GM21717 (cell line): ENCODE measurements around the gene TMEM80.
"Not testable (repeated sequence)": the region's sequence is repeated elsewhere in the genome, so short reads cannot be mapped to it uniquely, and the experiment has no call there.

Source experiments
- ATAC-seq: cut with Tn5 transposase; IDR thresholded peaks from one replicate; pipeline ENCODE4 v1.9.1; 2021; ENCODE audit warnings: mild to moderate bottlenecking, moderate library complexity; ENCODE audit not compliant: unreplicated experiment

TMEM80 gene

DNA sequence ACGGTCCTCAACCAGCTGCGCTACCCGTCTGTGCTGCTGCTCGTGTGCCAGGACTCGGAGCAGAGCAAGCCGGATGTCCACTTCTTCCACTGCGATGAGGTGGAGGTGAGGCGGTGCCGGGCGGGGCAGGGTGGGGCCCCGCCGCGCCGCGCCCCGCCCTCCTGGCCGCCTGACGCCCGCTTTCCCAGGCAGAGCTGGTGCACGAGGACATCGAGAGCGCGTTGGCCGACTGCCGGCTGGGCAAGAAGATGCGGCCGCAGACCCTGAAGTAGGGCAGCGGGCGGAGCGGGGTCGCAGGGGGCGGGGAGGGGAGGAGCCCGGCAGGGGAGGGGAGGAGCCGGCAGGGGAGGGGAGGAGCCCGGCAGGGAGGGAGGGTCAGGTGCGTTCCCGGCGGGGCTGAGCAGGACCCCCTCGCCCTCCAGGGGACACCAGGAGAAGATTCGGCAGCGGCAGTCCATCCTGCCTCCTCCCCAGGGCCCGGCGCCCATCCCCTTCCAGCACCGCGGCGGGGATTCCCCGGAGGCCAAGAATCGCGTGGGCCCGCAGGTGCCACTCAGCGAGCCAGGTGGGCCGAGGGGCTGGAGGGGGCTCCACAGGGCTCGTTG, 25.1 kb downstream of the TMEM80 start:
- ATAC-seq, result no peak

DNA sequence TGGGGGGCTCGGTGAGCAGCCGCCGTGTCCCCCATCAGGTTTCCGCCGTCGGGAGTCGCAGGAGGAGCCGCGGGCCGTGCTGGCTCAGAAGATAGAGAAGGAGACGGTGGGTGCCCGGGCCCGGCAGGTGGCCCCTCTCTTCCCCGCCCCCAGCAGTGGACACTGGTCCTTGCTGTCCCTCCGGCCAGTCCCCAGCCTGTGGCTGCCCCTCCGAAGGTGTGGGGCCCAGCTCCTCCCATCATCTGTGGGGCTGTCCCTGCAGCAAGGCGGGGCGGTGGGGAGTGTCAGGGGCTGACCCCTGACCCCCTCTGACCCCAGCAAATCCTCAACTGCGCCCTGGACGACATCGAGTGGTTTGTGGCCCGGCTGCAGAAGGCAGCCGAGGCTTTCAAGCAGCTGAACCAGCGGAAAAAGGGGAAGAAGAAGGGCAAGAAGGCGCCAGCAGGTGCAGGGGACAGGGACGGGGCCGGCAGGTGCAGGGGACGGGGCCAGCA, 25.7 kb downstream of the TMEM80 start:
- ATAC-seq, result no peak

DNA sequence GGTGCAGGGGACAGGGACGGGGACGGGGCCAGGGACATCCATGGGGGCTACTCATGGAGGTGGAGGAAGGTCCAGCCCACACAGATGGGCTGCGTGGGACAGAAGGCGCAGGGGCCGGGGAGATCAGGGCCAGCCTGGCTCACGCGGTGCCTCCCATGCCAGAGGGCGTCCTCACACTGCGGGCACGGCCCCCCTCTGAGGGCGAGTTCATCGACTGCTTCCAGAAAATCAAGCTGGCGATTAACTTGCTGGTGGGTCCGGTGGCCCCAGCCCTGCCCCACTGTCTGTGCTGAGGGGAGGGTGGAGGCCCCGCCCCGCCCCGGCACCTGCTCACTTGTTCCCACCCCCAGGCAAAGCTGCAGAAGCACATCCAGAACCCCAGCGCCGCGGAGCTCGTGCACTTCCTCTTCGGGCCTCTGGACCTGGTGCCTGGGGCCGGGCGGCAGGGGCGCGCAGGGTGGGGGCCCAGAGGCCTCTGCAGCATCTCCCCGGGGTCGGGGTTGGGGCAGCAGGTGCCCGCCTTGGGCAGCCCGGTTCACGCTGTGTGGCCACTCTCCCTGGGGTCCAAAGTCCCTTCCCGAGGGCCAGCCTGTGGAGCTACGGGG, 26.2 kb downstream of the TMEM80 start:
- no peak for ATAC-seq

DNA sequence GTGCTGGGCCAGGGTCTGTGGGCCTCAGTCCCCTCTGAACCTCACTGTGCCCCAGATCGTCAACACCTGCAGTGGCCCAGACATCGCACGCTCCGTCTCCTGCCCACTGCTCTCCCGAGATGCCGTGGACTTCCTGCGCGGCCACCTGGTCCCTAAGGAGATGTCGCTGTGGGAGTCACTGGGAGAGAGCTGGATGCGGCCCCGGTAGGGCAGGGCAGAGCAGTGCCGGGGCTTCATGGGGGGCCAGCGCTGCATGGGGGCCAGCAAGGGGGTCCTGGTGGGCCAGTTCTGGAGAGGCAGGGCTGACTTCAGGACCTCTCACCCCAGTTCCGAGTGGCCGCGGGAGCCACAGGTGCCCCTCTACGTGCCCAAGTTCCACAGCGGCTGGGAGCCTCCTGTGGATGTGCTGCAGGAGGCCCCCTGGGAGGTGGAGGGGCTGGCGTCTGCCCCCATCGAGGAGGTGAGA, 26.8 kb downstream of the TMEM80 start:
- ATAC-seq, result no peak

DNA sequence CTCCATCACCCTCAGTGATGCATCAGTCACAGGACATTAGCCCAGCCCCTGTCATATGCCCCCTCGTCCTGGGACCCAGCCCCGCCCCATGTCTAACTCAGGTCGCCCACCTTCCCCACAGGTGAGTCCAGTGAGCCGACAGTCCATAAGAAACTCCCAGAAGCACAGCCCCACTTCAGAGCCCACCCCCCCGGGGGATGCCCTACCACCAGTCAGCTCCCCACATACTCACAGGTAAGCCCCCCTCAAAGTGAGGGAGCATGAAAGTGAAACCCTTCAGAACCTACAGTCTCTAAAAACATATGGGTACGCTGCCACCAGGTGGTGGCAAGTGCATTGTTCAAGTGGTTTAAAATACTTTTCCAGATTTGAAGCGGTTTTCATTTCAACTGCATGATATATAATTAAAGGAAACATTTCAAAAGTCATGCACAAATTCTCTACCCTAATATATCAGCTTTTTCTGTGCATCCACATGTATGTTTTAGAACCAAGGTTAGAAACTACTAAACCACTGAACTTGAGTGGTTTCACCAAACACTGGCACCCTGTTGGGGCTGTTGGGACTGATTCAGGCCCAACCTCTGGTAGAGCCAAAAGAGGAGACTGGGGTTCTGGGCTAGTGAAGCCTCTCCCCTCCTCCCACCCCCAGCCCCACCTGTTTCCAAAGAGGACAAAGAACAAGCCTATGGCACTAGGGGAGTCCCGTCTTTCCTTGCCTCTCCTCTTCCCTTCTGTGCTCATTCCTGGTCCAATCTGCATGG, 27.7 kb downstream of the TMEM80 start:
- ATAC-seq, result no peak

DNA sequence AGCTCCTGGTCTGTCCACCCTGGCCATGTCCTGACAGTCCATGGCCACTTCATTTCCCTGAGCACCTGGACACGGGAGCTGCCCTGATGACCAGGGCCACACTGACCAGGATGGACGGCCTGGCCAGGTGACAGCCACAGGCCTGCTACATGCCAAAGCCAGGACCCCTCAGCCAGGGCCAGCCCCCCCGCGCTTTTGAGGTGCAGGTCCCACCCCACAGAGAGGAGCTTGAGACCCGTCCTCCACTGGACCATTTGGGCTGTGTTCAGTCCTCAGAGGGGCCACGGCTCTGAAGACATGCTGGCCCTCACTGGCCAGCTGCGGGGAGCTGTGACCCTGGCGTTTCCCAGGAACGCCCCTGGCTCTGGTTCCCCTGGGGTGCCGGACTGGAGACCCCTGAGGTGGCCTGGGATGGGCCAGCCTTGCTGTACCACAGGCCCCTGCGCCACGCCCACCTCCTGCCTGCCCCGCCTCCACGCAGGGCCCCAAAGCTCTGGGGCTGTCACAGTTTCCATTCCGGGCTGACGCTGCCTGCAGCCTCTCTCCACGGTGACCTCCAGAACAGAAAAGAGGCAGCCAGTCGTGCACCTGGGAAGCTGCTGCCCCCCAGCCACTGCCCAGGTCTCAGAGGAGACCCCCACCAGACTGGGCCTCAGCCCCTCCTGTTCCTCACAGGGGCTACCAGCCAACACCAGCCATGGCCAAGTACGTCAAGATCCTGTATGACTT, 28.6 kb downstream of the TMEM80 start:
- no peak for ATAC-seq

DNA sequence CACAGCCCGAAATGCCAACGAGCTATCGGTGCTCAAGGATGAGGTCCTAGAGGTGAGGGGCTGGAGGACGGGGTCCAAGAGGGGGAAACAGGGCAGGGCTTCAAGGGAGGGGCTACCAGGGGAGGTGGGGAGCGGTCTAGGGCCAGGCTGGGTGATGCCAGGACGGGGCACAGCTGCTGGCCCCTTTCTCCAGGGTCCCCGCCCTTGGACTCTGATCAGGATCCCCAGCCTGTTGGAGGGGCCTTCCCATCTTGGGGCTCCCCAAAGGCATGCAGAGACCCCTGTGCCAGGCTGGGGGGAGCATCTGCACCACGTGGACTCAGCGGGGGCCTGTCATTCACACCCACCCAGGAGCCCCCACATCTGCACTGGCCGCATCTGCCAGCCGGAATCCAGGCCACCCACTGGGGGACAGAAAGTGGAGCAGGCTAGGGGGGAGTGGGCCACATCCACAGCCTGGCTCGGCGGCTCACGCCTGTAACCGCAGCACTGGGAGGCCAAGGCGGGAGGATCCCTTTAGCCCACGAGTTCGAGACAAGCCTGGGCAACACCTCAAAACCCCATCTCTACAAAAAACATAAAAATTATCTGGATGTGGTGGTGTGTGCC, 29.3 kb downstream of the TMEM80 start:
- no peak for ATAC-seq

DNA sequence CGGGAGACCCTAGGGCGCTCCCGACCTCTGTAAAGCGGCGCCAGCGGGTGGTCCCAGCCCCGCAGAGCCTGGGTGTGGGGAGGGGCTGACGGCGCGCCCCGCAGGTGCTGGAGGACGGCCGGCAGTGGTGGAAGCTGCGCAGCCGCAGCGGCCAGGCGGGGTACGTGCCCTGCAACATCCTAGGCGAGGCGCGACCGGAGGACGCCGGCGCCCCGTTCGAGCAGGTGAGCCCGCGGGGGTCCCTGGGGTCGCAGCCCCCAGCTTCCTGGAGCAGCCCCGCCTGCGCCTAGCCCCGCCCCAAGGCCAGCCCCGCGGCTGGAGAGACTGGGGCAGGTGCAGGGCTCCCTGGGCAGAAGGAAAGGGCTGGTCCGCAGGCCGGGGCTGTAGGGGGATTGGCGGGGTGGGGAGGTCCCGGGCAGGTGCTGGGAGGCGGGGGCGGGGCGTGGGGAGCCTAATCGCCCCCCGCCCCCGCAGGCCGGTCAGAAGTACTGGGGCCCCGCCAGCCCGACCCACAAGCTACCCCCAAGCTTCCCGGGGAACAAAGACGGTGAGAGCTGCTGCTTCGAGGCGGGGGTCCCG, 30.1 kb downstream of the TMEM80 start:
- ATAC-seq, result no peak

DNA sequence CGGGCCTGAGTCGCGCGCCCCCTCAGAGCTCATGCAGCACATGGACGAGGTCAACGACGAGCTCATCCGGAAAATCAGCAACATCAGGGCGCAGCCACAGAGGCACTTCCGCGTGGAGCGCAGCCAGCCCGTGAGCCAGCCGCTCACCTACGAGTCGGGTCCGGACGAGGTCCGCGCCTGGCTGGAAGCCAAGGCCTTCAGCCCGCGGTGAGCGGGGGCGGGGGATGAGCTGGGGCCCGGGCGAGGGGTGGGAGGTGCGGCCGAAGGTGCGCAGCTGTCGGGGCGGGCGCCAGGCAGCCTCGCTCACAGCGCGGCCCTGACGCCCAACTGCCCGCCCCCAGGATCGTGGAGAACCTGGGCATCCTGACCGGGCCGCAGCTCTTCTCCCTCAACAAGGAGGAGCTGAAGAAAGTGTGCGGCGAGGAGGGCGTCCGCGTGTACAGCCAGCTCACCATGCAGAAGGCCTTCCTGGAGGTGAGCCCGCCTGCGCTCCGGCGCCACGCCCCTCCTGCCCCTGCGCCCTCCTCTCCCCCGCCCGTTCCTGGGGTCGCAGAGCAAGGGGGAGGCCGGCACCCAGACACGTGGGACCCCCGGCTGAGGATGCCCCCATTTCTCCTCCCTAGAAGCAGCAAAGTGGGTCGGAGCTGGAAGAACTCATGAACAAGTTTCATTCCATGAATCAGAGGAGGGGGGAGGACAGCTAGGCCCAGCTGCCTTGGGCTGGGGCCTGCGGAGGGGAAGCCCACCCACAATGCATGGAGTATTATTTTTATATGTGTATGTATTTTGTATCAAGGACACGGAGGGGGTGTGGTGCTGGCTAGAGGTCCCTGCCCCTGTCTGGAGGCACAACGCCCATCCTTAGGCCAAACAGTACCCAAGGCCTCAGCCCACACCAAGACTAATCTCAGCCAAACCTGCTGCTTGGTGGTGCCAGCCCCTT, 30.9 kb downstream of the TMEM80 start:
- ATAC-seq, result no peak

DNA sequence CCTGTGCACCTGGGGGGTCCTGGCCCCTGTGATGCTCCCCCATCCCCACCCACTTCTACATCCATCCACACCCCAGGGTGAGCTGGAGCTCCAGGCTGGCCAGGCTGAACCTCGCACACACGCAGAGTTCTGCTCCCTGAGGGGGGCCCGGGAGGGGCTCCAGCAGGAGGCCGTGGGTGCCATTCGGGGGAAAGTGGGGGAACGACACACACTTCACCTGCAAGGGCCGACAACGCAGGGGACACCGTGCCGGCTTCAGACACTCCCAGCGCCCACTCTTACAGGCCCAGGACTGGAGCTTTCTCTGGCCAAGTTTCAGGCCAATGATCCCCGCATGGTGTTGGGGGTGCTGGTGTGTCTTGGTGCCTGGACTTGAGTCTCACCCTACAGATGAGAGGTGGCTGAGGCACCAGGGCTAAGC, 31.7 kb downstream of the TMEM80 start:
- ATAC-seq, result no peak

DNA sequence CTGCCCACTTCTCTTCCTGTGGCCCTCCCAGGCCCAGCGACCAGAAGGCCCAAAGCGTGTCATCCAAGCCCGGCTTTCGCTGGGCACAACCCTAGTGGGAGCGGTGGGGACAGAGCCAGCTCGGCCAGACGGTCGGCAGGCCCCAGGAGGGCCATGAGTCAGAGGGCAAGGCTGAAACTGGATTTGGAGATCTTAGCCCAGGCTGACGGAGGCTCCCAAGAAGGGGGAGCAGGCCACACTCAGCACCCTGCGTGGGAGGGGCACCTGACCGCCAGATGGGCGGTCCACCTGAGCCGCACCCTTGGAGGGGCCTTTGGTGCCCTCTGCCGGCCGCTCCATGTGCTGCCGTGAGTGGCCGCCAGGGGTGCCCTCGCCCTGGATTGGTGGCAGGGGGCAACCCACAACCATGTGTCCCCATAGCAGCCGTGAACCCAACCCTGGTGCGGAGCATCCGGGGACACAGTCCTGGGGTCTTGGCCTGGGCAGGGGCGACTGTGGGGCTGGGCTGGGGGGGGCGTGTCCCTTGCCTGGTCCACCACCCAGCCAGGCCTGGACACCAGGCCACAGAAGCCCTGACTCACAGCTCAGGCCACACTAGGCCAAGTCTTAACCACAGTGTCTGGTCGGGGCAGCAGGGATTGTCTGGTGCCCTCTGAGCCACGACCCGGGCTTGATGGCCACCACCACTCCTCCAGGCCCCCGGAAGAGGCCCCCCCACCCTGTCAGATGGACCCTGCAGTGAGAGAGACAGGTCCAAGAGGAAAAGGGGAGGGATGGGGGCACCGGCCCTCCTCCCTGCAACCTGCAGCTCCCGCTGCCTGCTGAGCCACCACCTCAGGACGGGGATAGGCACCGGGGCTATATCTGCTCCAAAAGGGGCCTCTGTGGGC, 32.5 kb downstream of the TMEM80 start:
- no peak for ATAC-seq

DNA sequence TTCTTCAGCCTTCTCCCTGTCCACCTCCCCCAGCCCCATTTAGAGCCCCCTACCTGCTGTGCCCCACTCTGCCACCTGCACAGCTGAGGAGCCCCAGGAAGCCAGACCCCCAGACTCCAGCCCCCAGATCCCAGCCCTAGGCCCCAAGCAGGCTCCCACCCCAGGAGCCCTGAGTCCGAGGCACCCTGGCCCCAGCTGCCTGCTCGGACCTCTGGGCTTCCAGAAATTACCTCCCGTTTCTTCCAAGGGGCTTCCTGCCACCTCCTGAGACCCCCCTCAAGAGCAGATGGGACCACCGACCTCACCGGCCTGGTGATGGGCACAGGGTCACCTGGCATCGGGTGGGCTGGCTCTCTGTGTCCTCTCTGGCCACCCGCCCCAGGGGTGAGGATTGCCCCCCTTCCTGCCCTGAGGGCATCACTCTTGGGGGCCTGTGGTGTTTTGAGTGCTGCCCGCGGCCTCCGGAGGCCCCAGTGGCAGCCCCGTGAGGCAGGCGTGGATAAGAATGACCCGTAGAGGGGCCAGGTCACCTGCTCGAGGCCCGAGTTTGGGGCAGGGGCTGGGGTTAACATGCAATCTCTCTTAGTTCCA, 33.4 kb downstream of the TMEM80 start:
- ATAC-seq, result no peak

DNA sequence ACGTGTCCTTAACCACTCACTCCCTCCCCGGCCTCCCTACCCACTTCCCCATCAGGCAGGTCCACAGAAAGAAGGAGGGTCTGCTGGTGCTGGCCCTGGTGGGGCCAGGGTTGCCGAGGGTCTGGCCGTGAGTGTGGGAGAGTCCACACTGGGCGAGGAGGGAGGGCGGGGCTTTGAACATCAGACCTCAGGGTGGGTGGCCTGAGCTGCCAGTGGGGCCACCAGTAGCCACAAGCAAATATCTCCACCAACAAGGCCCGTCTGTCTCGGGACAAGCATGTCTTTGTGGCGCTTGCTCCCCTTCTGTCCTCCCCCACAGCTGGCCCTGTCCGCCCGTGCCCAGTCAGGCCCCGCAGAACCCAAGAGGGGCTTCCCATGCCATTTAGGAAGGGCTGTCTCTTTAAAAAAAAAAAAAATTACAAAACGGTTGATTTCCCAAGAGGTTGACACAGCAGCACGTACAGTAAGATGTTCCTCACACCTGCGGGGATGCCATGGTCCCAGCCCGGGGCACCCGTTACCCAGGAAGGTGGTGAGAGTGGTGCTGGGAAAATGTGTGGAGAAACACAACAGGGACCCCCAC, 34.0 kb downstream of the TMEM80 start:
- no peak for ATAC-seq

DNA sequence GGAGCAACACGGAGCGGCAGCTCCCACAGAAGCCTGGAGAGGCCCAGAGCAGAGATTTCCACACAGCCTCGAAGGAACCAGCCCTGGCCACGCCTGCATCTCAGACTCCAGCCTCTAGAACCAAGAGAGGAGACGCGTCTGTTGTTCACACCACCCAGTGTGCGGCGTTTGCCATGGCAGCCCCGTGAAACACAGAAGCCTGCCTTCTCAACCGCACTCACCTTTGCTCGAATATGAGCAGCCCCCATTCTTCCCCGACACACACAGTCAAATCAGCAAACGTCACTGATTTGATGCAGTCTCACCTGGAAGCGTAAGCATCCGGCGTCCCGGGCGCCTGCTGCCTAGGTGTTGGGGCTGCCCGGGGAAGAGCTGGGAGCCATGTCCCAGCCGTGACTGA, 37.5 kb downstream of the TMEM80 start:
- no peak for ATAC-seq

DNA sequence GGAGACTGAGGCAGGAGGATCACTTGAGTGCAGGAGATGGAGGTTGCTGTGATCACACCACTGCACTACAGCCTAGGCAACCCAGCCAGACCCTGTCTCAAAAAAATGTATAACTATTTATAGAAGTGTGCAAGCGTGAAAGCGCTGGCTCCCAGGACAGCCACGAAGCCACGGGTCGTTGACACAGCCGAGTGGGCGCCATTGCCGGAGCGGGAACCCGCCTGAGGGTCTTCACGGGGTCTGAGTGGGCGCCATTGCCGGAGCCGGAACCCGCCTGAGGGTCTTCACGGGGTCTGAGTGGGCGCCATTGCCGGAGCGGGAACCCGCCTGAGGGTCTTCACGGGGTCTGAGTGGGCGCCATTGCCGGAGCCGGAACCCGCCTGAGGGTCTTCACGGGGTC, 38.9 kb downstream of the TMEM80 start:
- ATAC-seq, result not testable (repeated sequence)

DNA sequence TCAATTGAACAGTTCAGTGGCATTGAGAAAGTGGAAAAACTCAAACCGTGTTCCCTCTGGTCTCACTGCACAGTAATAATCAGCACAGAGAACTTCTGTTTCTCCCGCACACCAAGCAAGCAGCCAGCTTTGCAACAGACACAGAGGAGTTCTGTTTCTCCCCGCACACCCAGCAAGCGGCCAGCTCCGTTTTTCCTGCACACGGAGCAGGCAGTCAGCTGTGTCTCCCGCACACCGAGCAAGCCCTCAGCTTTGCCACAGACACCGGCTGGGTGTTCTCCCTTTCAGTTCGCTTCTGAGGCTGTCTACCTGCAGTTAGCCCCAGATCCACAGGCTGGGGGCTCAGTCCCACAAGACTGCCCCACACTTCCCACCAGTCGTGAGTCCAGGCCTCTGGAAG, 41.8 kb downstream of the TMEM80 start:
- no peak for ATAC-seq

DNA sequence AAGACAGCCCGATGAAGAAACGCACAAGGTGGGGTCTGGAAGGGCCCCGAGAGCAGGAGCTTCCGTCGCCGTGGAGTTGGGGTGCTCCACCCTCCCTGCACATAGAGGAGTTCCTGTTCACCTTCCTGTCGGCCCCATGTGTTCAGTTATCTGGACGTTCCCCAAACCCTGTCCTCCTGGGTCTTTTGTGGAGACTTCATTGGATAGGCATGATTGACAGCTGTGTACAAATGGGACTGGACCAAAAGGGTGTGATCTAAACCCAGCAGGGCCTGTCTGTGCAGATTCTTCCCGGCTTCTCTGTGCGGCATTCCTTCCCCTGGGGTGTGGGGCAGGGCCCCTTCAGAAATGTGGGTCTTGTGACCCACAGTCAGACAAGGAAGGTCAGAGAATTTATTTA, 42.3 kb downstream of the TMEM80 start:
- not testable (repeated sequence) for ATAC-seq

DNA sequence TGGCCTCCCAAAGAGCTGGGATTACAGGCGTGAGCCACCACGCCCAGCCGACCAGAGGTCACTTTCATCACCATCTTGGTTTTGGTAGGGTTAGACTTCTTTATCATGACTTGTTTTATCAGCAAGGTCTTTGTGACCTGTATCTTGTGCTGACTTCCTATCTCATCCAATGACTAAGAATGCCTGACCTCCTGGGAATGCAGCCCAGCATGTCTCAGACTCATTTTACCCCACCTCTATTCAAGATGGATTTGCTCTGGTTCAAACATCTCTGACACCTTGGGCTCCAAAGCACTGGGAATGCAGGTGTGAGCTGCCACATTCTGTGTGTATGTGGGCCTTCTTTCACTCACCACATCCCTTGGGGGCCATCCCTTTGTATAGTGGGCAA, 46.5 kb downstream of the TMEM80 start:
- no peak for ATAC-seq
